Chondrocyte (in vitro differentiated cells): ENCODE results near the gene SPATA31D4. TPM values are rescaled to one million over a fixed set of nuclear protein-coding genes. Genes with fewer than 3 reads are reported as not detected.

ENCODE experiments used
- DNase-seq: peaks from one replicate; pipeline ENCODE4 v3.0.0; 2021; ENCODE audit warnings: mixed read lengths, low spot score
- H3K27ac Mint-ChIP-seq: one replicate; pipeline ENCODE4 v1.8.0; 2021; ENCODE audit warnings: mild to moderate bottlenecking, moderate library complexity, mixed read lengths; ENCODE audit not compliant: unreplicated experiment
- H3K27me3 Mint-ChIP-seq: 2 replicates; pipeline ENCODE4 v1.8.0; 2021; ENCODE audit warnings: low read depth, mixed read lengths
- H3K36me3 Mint-ChIP-seq: 2 replicates; pipeline ENCODE4 v1.8.0; 2021; ENCODE audit warnings: low read depth, mixed read lengths
- H3K4me1 Mint-ChIP-seq: 2 replicates; pipeline ENCODE4 v1.8.0; 2021; ENCODE audit warnings: low read depth, mild to moderate bottlenecking, mixed read lengths
- H3K4me3 Mint-ChIP-seq: one replicate; pipeline ENCODE4 v1.8.0; 2021; ENCODE audit warnings: mild to moderate bottlenecking, moderate library complexity, mixed read lengths; ENCODE audit not compliant: unreplicated experiment
- H3K9me3 Mint-ChIP-seq: 2 replicates; pipeline ENCODE4 v1.8.0; 2021; ENCODE audit warnings: low read depth, mixed read lengths
- CTCF ChIP-seq: fragments of 200-600 bp; sonication (generic); IDR thresholded peaks from 2 replicates; pipeline ENCODE4 v1.5.0; 2021; ENCODE audit warnings: antibody characterized with exemption, mild to moderate bottlenecking, moderate library complexity
- total RNA-seq: library from RNA; stranded (reverse); gene quantifications from 3 replicates; pipeline ENCODE4 v1.2.1, GENCODE V29; 2021

Gene SPATA31D4
- total RNA-seq, 1 donor from 2014 or later = not detected

GRCh38 chr9:81969971-81970370 lies 41.7 kb downstream of the SPATA31D4 start:
- no peak for DNase-seq
- peaks cover 2% of the 10 kb centered on the region for H3K27me3 Mint-ChIP-seq
- H3K36me3 Mint-ChIP-seq = peaks cover 5% of the 10 kb centered on the region
- H3K4me3 Mint-ChIP-seq = no peak overlapping the region
- peaks cover 10% of the 10 kb centered on the region for H3K9me3 Mint-ChIP-seq
- TF ChIP-seq CTCF = peak; percentile 8
- H3K4me1 Mint-ChIP-seq = no peaks in the 10 kb centered on the region
- no peak overlapping the region for H3K27ac Mint-ChIP-seq

GRCh38 chr9:81971727-81972126 lies 43.5 kb downstream of the SPATA31D4 start:
- peaks cover 2% of the 10 kb centered on the region for H3K36me3 Mint-ChIP-seq
- H3K4me3 Mint-ChIP-seq = no peak overlapping the region
- no peak for DNase-seq
- peaks cover 2% of the 10 kb centered on the region for H3K27me3 Mint-ChIP-seq
- no peak for TF ChIP-seq CTCF
- no peaks in the 10 kb centered on the region for H3K4me1 Mint-ChIP-seq
- peaks cover 7% of the 10 kb centered on the region for H3K9me3 Mint-ChIP-seq
- H3K27ac Mint-ChIP-seq = no peak overlapping the region

GRCh38 chr9:81974764-81975163 lies 46.5 kb downstream of the SPATA31D4 start:
- H3K36me3 Mint-ChIP-seq = peaks cover 2% of the 10 kb centered on the region

GRCh38 chr9:81976351-81976750 lies 48.1 kb downstream of the SPATA31D4 start:
- DNase-seq = no peak
- no peak for TF ChIP-seq CTCF
- Mint-ChIP-seq H3K27me3 (no peaks in the 10 kb centered on the region), H3K4me1 (no peaks in the 10 kb centered on the region), H3K9me3 (peaks cover 7% of the 10 kb centered on the region), H3K36me3 (peaks cover 2% of the 10 kb centered on the region), H3K4me3 (no peak overlapping the region), H3K27ac (no peak overlapping the region)

More at GRCh38 chr9:81974764-81975163, 46.5 kb downstream of the SPATA31D4 start:
- Mint-ChIP-seq H3K27ac (no peak overlapping the region), H3K4me1 (no peaks in the 10 kb centered on the region), H3K9me3 (peaks cover 7% of the 10 kb centered on the region), H3K4me3 (no peak overlapping the region), H3K27me3 (no peaks in the 10 kb centered on the region)
- TF ChIP-seq CTCF = no peak
- no peak for DNase-seq

- no peak overlapping the region for H3K27ac Mint-ChIP-seq
- DNase-seq = no peak
- TF ChIP-seq CTCF = no peak
- H3K36me3 Mint-ChIP-seq = peaks cover 2% of the 10 kb centered on the region
- no peak overlapping the region for H3K4me3 Mint-ChIP-seq
- H3K27me3 Mint-ChIP-seq = no peaks in the 10 kb centered on the region
- no peaks in the 10 kb centered on the region for H3K4me1 Mint-ChIP-seq
- H3K9me3 Mint-ChIP-seq = peaks cover 4% of the 10 kb centered on the region
Observed at GRCh38 chr9:81979196-81979595, 51.0 kb downstream of the SPATA31D4 start.
